ENCODE measurements around the gene CDT1. TPM values are rescaled to one million over a fixed set of nuclear protein-coding genes. Genes with fewer than 3 reads are reported as not detected.

The CDT1 gene
- polyA plus RNA-seq, 1 donor, result 13.3 TPM

DNA sequence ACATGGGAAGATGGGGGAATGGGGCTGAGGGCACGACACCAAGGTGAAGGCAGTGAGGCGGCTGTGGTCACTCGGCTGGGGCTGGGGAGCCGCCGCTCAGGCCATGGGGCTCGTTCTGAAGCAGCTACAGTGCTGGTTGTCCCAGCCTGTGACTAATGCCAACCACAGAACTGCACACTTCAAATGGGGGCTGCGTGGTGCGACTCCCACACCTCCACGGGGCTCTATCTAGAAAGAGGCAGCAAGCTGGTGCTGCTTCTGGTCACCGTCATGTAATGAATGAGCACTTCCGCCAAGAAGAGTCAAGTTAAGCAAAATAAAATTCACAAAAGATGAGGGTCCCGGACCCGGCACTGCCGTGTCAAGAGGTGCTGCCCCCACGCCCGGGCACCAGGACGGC lies 33.2 kb downstream of the CDT1 start:
- DNase-seq, result no peak

GRCh38 chr16:88837806-88838205 lies 34.2 kb downstream of the CDT1 start:
- DNase-seq, result no peak

GRCh38 chr16:88838566-88838965 lies 35.0 kb downstream of the CDT1 start:
- DNase-seq, result no peak

- DNase-seq, result no peak
These were observed 35.5 kb downstream of the CDT1 start for GRCh38 chr16:88839026-88839529.

GRCh38 chr16:88839745-88840599 lies 36.4 kb downstream of the CDT1 start:
- DNase-seq, result no peak

DNA sequence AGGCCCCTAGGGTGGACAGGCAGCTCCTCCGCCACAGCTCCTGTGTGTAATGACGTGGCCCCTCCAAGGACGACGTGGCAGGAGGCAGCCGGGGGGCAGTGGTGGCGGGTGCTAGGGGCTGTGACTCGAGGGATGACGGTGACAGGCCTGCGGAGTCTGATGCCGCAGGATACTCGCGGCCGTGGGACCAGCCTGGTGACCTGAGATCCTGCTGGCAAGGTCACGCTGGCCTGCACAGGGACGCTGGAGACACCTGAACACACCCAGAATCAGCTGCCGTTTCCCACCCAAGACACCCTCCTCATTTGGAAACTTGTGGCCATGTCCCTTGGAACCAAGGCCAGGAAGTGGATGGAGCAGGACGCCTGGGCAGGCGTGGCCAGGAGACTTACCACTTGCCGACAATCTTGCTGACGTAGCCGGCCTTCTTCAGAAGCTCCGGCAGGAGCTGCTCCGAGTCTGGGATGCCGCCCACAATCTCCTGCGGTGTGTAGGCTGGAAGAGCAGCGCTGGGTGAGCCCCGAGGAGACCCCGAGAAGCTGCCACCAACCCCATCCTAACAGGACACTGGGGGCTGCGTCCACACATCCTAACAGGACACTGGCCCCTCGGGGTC lies 37.1 kb downstream of the CDT1 start:
- no peak for DNase-seq

- no peak for DNase-seq
These were observed 38.1 kb downstream of the CDT1 start for GRCh38 chr16:88841521-88842307.

DNA sequence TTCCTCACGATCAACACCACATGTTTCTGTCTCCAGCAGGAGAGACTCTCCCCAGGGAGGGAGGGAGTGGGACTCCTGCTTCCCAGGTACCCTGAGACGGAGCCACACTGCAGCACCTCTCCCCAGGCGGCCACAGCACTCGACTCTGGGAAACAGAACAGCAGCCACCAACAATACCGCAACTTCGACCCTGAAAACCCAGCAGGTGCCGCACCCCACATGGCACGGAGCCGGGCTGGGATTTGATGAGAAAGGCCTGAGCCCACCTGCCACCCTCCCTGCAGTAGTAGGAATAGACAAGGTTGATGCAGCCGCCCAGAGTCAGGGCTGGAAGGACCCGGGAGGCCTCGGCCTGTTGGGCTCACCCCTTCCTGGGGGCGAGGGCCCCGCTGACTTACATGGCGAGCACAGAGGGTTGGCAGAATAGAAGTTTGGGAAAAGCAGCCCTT lies 38.7 kb downstream of the CDT1 start:
- no peak for DNase-seq

GRCh38 chr16:88842806-88843205 lies 39.2 kb downstream of the CDT1 start:
- no peak for DNase-seq

DNA sequence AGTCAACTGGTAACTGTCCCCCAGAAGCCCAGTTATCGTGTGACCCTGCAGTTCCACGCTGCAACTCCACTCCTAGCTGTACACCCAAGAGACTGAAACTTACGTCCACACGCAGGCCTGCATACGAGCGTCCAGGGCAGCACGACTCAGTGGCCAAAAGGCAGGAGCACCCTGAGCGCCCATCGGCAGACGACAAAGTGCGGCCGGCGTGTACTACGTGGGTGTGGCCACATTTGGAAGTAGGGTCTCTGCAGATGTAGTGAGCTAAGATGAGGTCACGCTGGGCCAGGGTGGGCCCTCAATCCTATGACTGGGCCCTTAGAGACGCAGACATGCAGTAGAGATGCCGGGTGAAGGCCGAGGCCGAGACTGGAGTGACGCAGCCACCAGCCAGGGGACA lies 39.7 kb downstream of the CDT1 start:
- no peak for DNase-seq

- DNase-seq, result no peak
These were observed 40.9 kb downstream of the CDT1 start for GRCh38 chr16:88844419-88845036.

DNA sequence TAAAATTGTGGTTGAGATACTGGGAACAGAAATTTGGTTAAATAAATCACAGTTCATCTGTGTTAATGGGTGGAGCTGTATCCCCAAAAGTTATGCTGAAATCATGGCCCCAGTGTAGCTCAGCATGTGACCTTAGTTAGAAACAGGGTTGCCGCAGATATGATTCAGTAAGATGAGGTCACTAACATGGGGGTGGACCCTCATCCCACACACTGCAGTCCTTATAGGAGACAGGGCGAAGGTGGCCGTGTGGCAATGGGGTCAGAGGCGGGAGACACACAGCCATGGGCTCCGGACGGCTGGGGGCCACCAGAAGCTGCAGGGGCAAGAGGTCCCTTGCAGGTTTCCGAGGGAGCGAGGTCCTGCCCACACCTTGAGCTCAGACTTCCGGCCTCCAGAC lies 42.5 kb downstream of the CDT1 start:
- DNase-seq, result no peak

DNA sequence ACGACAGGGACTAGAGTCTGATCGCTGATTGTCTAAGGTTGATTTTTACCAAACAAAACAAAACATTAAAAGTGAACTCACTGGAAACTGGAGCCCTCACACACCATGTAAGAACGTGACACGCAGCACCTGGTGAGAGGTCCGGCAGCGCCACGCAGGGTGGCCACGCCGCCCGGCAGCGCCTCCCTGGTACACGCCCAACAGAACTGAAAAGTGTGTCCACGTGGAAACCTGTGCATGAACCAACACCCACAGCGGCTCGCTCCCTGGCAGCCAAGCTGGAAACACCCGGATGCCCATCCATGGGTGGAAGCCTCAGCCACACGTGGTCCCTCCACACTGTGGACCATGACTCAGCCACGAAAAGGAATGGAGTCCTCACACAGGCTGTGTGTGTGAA lies 44.1 kb downstream of the CDT1 start:
- no peak for DNase-seq

DNA sequence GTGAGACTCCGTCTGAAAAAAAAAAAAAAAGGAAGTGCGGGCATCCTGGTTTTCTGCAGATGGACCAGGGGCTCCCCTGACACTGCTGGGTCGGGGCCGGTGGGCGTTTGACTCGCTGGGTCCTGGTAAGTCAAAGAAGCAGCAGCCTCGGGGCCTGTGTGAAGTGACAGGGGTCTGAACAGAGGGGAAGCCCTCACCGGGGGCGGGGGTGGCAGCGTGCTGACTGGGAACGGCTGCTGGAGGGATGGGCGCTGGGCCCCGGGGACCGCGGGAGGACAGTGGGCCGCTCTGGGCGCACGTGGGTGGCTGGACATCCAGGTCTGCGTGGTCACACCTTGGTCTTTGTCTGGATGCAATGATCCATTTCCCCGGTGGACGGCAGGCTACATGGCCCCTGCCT lies 45.0 kb downstream of the CDT1 start:
- DNase-seq, result no peak

DNA sequence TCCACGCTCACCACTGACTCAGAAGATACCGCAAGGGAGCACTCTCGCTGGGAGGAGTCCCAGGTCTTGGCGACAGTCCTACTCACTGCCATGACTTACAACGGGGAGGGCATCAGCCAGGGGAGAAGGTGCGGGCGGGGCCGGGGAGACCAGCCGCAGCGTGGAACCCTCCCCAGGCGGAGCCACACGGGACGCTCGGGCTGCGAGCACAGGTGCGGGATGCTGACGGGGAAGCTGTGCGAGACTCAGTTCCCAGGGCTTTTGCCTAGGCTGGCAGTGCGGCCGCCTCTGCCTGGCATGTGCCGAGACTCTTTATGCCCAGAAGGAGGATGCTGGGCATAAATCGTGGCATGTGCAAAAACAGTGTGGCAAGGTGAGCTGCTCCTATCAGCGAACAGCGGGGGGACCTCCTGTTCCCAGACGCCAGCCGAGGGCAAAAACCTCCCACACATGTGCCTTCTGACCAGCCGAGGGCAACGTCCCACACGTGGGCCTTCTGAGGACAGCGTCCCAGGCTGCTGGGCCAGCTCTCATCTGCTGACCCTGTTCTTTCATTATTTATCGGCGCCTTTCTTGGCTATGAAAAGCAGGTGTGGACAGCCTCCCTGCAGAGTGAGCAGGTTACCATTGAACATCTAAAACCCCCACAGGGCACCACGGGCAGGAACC lies 47.1 kb downstream of the CDT1 start:
- DNase-seq, result no peak

DNA sequence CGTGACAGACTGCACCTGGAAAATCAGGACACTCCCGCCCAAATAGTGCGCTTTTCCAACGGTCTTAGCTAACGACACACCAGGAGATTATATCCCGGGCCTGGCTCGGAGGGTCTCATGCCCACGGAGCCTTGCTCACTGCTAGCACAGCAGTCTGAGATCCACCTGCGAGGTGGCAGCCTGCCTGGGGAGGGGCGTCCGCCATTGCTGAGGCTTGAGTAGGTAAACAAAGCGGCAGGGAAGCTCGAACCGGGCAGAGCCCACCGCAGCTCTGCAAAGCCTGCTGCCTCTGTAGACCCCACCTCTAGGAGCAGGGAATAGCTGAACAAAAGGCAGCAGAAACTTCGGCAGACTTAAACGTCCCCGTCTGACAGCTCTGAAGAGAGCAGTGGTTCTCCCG lies 48.0 kb downstream of the CDT1 start:
- DNase-seq, result no peak

- no peak for DNase-seq
These were observed 49.8 kb downstream of the CDT1 start for GRCh38 chr16:88853325-88853941.

DNA sequence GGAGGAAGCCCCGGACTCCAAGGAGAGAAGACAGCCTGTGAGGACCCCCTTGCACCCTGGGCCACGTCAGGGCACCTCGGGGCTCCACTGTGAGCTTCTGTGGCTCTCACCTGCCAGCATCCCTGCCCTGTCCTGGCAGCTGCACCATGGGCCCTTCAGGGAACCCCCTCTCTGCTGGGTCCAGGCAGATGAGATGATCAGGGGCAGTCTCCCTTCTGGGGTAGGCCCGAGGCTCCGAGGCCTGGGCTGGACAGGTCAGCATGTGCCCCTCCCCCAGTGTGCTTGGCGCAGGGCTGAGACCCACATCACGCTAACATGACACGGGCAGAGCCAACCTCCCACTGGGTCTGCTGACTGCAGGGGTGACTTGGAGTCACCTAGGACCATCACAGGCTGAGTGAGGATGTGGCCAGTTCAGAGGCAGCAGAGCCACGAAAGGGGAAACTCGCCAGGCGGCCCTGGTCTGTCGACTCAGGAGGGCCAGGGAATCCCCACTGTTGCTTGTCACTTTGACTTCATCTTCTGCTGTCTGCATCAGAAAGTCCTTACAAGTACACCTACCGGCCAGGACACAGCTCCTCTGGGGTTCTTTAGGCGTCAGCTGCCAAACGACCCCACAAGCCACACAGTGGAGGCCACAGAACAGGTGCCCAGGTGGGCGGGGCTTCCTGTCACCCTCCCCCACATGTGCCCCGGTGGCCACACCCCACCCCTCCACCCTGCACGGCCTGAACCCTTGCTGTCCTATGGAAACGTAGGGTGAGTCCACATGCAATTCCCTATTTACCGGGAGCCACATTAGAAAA lies 50.9 kb downstream of the CDT1 start:
- no peak for DNase-seq

GRCh38 chr16:88855176-88855575 lies 51.6 kb downstream of the CDT1 start:
- no peak for DNase-seq

GRCh38 chr16:88855736-88856121 lies 52.1 kb downstream of the CDT1 start:
- DNase-seq, result no peak
